ENCODE results near the gene THAP8.

Gene THAP8

GRCh38 chr19:36093687-36094086 lies 39.6 kb upstream of the THAP8 start:
- Histone ChIP-seq H3K27ac (ENCODE audit: insufficient read depth in 1 of 2, low read depth in 1 of 2, low read length in 2 of 2, poor library complexity in 1 of 2, severe bottlenecking in 2 of 2) (no peak overlapping the region), H3K9me3 (ENCODE audit: control extremely low read depth in 1 of 5, control insufficient read depth in 4 of 5, insufficient read depth in 2 of 5, low read depth in 1 of 5, low read length in 4 of 5) (no peaks in the 10 kb centered on the region), H3K36me3 (ENCODE audit: control insufficient read depth in 4 of 4, insufficient read depth in 4 of 4, low read length in 3 of 4) (peaks cover 8 to 74% (median 37%) of the 10 kb centered on the region in 4 experiments), H3K27me3 (replicated peaks in 2 of 5; ENCODE audit: control insufficient read depth in 4 of 5, insufficient read depth in 5 of 5, low read length in 4 of 5) (no peaks in the 10 kb centered on the region), H3K4me3 (ENCODE audit: control insufficient read depth in 1 of 7, extremely low read depth in 1 of 7, insufficient read depth in 4 of 7, low read depth in 2 of 7, low read length in 6 of 7) (no peak overlapping the region), H3K4me1 (ENCODE audit: control extremely low read depth in 1 of 4, control insufficient read depth in 4 of 4, insufficient read depth in 4 of 4, low read length in 3 of 4) (no peaks in the 10 kb centered on the region)
- no peak for DNase-seq
- POLR2A ChIA-PET: interaction anchor here (0.6 kb wide), 1 partner anchor 76 kb away, joined by 4 read pairs; no protein-coding TSS in a partner anchor
- 80% methylated on average over 5 of the region's 6 CpGs for WGBS (ENCODE audit: insufficient coverage)
- CTCF ChIA-PET: no interaction called here

DNA sequence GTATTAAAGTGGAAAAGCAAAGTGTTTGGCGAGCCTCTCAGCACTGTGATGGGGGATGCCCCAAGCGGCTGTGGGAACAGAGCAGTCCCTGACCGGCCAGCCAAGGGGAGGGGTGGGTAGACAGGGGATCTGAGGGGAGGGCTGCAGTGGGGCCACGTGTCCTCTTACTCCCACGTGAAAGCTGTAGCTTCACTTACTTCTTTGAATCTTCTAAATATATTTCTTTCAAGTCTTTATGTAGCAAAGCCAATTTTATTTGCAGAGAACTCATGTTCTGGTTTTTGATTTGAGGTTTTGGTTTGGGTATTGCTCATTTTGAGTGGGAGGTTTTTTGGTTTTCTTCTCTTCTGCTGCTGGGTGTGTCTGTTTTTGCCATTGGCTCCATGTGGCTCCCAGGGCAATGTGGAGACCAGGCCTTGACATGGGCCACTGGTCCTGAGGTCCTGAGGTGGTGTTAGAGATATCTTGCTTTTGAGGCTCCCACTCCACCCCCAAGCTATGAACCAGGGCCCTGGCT lies 39.1 kb upstream of the THAP8 start:
- ChIA-PET CTCF (no interaction called here), POLR2A (no interaction called here)
- no peak for DNase-seq
- Histone ChIP-seq H3K9me3 (ENCODE audit: control extremely low read depth in 1 of 5, control insufficient read depth in 4 of 5, insufficient read depth in 2 of 5, low read depth in 1 of 5, low read length in 4 of 5) (no peaks in the 10 kb centered on the region), H3K27ac (ENCODE audit: insufficient read depth in 1 of 2, low read depth in 1 of 2, low read length in 2 of 2, poor library complexity in 1 of 2, severe bottlenecking in 2 of 2) (no peak overlapping the region), H3K4me1 (ENCODE audit: control extremely low read depth in 1 of 4, control insufficient read depth in 4 of 4, insufficient read depth in 4 of 4, low read length in 3 of 4) (no peaks in the 10 kb centered on the region), H3K36me3 (ENCODE audit: control insufficient read depth in 4 of 4, insufficient read depth in 4 of 4, low read length in 3 of 4) (peaks cover 8 to 79% (median 39%) of the 10 kb centered on the region in 4 experiments), H3K4me3 (ENCODE audit: control insufficient read depth in 1 of 7, extremely low read depth in 1 of 7, insufficient read depth in 4 of 7, low read depth in 2 of 7, low read length in 6 of 7) (no peak overlapping the region), H3K27me3 (replicated peaks in 2 of 5; ENCODE audit: control insufficient read depth in 4 of 5, insufficient read depth in 5 of 5, low read length in 4 of 5) (no peaks in the 10 kb centered on the region)
- WGBS (ENCODE audit: insufficient coverage): 100% methylated on average over 2 of the region's 5 CpGs

GRCh38 chr19:36092566-36092965 lies 38.5 kb upstream of the THAP8 start:
- CTCF ChIA-PET: no interaction called here
- Histone ChIP-seq H3K27me3 (replicated peaks in 2 of 5; ENCODE audit: control insufficient read depth in 4 of 5, insufficient read depth in 5 of 5, low read length in 4 of 5) (no peaks in the 10 kb centered on the region), H3K27ac (ENCODE audit: insufficient read depth in 1 of 2, low read depth in 1 of 2, low read length in 2 of 2, poor library complexity in 1 of 2, severe bottlenecking in 2 of 2) (no peak overlapping the region), H3K36me3 (ENCODE audit: control insufficient read depth in 4 of 4, insufficient read depth in 4 of 4, low read length in 3 of 4) (peaks cover 8 to 80% (median 42%) of the 10 kb centered on the region in 4 experiments), H3K4me1 (ENCODE audit: control extremely low read depth in 1 of 4, control insufficient read depth in 4 of 4, insufficient read depth in 4 of 4, low read length in 3 of 4) (no peaks in the 10 kb centered on the region), H3K9me3 (ENCODE audit: control extremely low read depth in 1 of 5, control insufficient read depth in 4 of 5, insufficient read depth in 2 of 5, low read depth in 1 of 5, low read length in 4 of 5) (no peaks in the 10 kb centered on the region), H3K4me3 (ENCODE audit: control insufficient read depth in 1 of 7, extremely low read depth in 1 of 7, insufficient read depth in 4 of 7, low read depth in 2 of 7, low read length in 6 of 7) (no peak overlapping the region)
- POLR2A ChIA-PET: no interaction called here
- DNase-seq: no peak
- WGBS (ENCODE audit: insufficient coverage): 99% methylated on average over 7 of the region's 7 CpGs

- Histone ChIP-seq H3K27ac (ENCODE audit: insufficient read depth in 1 of 2, low read depth in 1 of 2, low read length in 2 of 2, poor library complexity in 1 of 2, severe bottlenecking in 2 of 2) (no peak overlapping the region), H3K36me3 (ENCODE audit: control insufficient read depth in 4 of 4, insufficient read depth in 4 of 4, low read length in 3 of 4) (peaks cover 4 to 78% (median 43%) of the 10 kb centered on the region in 4 experiments), H3K9me3 (ENCODE audit: control extremely low read depth in 1 of 5, control insufficient read depth in 4 of 5, insufficient read depth in 2 of 5, low read depth in 1 of 5, low read length in 4 of 5) (no peaks in the 10 kb centered on the region), H3K27me3 (replicated peaks in 2 of 5; ENCODE audit: control insufficient read depth in 4 of 5, insufficient read depth in 5 of 5, low read length in 4 of 5) (no peaks in the 10 kb centered on the region), H3K4me1 (ENCODE audit: control extremely low read depth in 1 of 4, control insufficient read depth in 4 of 4, insufficient read depth in 4 of 4, low read length in 3 of 4) (no peaks in the 10 kb centered on the region), H3K4me3 (ENCODE audit: control insufficient read depth in 1 of 7, extremely low read depth in 1 of 7, insufficient read depth in 4 of 7, low read depth in 2 of 7, low read length in 6 of 7) (no peak overlapping the region)
- no peak for DNase-seq
- ChIA-PET CTCF (interaction anchor here (1.1 kb wide), 1 partner anchor 10 kb away, joined by 3 read pairs; no protein-coding TSS in a partner anchor), POLR2A (interaction anchor here (1.3 kb wide), 1 partner anchor 13 kb away, joined by 3 read pairs; no protein-coding TSS in a partner anchor)
- 80% methylated on average over 10 of the region's 13 CpGs for WGBS (ENCODE audit: insufficient coverage)
Measured at GRCh38 chr19:36090910-36091695, 37.0 kb upstream of the THAP8 start.

DNA sequence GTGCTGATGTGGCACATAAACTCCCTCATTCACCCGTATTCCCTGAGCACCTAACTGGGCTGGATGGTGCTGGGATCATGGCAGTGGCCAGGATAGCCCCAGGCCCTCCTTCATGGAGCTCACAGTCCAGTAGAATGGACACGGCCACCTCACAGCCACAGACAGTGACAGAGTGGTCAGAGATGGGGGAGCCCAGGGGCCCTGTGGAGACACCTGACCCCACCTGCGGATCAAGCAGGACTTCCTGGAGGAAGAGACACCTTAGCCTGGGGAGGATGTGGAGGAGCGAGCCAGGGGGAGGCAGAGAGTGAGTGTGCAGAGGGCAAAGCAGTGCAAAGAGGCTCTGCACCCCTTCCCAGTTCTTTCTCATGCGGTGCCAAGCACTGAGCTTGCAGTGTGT lies 35.8 kb upstream of the THAP8 start:
- WGBS (ENCODE audit: insufficient coverage): 97% methylated on average over 3 of the region's 5 CpGs
- Histone ChIP-seq H3K4me3 (ENCODE audit: control insufficient read depth in 1 of 7, extremely low read depth in 1 of 7, insufficient read depth in 4 of 7, low read depth in 2 of 7, low read length in 6 of 7) (no peak overlapping the region), H3K27me3 (replicated peaks in 2 of 5; ENCODE audit: control insufficient read depth in 4 of 5, insufficient read depth in 5 of 5, low read length in 4 of 5) (no peaks in the 10 kb centered on the region), H3K27ac (ENCODE audit: insufficient read depth in 1 of 2, low read depth in 1 of 2, low read length in 2 of 2, poor library complexity in 1 of 2, severe bottlenecking in 2 of 2) (no peak overlapping the region), H3K36me3 (ENCODE audit: control insufficient read depth in 4 of 4, insufficient read depth in 4 of 4, low read length in 3 of 4) (peaks cover 4 to 80% (median 44%) of the 10 kb centered on the region in 4 experiments), H3K9me3 (ENCODE audit: control extremely low read depth in 1 of 5, control insufficient read depth in 4 of 5, insufficient read depth in 2 of 5, low read depth in 1 of 5, low read length in 4 of 5) (no peaks in the 10 kb centered on the region), H3K4me1 (ENCODE audit: control extremely low read depth in 1 of 4, control insufficient read depth in 4 of 4, insufficient read depth in 4 of 4, low read length in 3 of 4) (no peaks in the 10 kb centered on the region)
- POLR2A ChIA-PET: no interaction called here
- CTCF ChIA-PET: interaction anchor here (1.4 kb wide), 1 partner anchor 14 kb away, joined by 3 read pairs; no protein-coding TSS in a partner anchor
- no peak for DNase-seq

DNA sequence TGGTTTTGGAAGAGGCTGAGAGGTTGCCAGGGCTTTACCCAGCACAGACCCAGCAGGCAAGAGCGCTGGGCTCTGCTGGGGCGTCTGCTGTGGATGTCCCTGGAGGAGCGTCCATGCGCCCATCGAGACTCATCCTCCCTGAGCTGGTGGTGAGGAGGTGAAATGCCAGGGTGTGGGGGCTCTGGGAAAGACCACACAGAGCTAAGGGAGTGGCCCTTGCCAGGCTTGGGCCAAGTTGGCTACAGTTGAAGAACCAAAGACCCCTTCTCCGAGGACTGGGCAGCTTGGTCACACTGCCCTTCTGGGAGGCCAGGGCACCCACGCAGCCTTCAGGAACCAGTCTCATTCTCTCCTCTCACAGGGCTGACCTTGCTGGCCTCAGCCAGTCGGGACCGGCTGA lies 32.2 kb upstream of the THAP8 start:
- no peaks in the 10 kb centered on the region for H3K27me3 ChIP-seq (replicated peaks in 2 of 5; ENCODE audit: control insufficient read depth in 4 of 5, insufficient read depth in 5 of 5, low read length in 4 of 5)
- WGBS (ENCODE audit: insufficient coverage): 94% methylated on average over 9 of the region's 9 CpGs
- ChIA-PET POLR2A (no interaction called here), CTCF (no interaction called here)
- no peak overlapping the region for H3K4me3 ChIP-seq (ENCODE audit: control insufficient read depth in 1 of 7, extremely low read depth in 1 of 7, insufficient read depth in 4 of 7, low read depth in 2 of 7, low read length in 6 of 7)
- H3K9me3 ChIP-seq (ENCODE audit: control extremely low read depth in 1 of 5, control insufficient read depth in 4 of 5, insufficient read depth in 2 of 5, low read depth in 1 of 5, low read length in 4 of 5): no peaks in the 10 kb centered on the region
- H3K27ac ChIP-seq (ENCODE audit: insufficient read depth in 1 of 2, low read depth in 1 of 2, low read length in 2 of 2, poor library complexity in 1 of 2, severe bottlenecking in 2 of 2): no peak overlapping the region
- H3K36me3 ChIP-seq (ENCODE audit: control insufficient read depth in 4 of 4, insufficient read depth in 4 of 4, low read length in 3 of 4): peaks cover 5 to 89% (median 53%) of the 10 kb centered on the region in 4 experiments
- H3K4me1 ChIP-seq (ENCODE audit: control extremely low read depth in 1 of 4, control insufficient read depth in 4 of 4, insufficient read depth in 4 of 4, low read length in 3 of 4): no peaks in the 10 kb centered on the region
- DNase-seq: no peak
